HepG2 (cell line): ENCODE data around the gene CTNND1. TPM values are rescaled to one million over a fixed set of nuclear protein-coding genes. Genes with fewer than 3 reads are reported as not detected.

Experiments
- BRCA1 ChIP-seq: sonication (generic); formaldehyde crosslinking; IDR thresholded peaks from 2 replicates; pipeline ENCODE4 v1.4.0; 2020; ENCODE audit warnings: missing genetic modification reagents
- POLR2A ChIP-seq, 2 experiments: IDR thresholded peaks; 2 replicates each; pipeline ENCODE4 v1.6.1; 2011; ENCODE audit warnings: low read depth in 2 of 2, low read length in 2 of 2, mild to moderate bottlenecking in 1 of 2, moderate library complexity in 1 of 2; ENCODE audit not compliant: insufficient read depth in 1 of 2
- RARG ChIP-seq: sonication (generic); formaldehyde crosslinking; IDR thresholded peaks from 2 replicates; pipeline ENCODE4 v1.4.0; 2020; ENCODE audit warnings: low read depth, mild to moderate bottlenecking, missing genetic modification reagents
- SRSF1 ChIP-seq: fragments of 200-400 bp; formaldehyde crosslinking; optimal IDR thresholded peaks from 2 replicates; pipeline ENCODE3; 2017; ENCODE audit warnings: mild to moderate bottlenecking, low read depth, low read length, moderate library complexity
- XRCC5 ChIP-seq: fragments of 200-400 bp; formaldehyde crosslinking; optimal IDR thresholded peaks from 2 replicates; pipeline ENCODE3; 2017; ENCODE audit warnings: mild to moderate bottlenecking, low read length
- ZC3H4 ChIP-seq: sonication (generic); formaldehyde crosslinking; IDR thresholded peaks from 2 replicates; pipeline ENCODE4 v1.4.0; 2020; ENCODE audit warnings: missing genetic modification reagents, borderline replicate concordance
- ZIK1 ChIP-seq: sonication (generic); formaldehyde crosslinking; IDR thresholded peaks from 2 replicates; pipeline ENCODE4 v1.5.0; 2020; ENCODE audit warnings: mild to moderate bottlenecking, low read depth, missing genetic modification reagents, borderline replicate concordance
- ZKSCAN5 ChIP-seq: sonication (generic); formaldehyde crosslinking; IDR thresholded peaks from 2 replicates; pipeline ENCODE4 v1.5.1; 2020; ENCODE audit warnings: mild to moderate bottlenecking, missing genetic modification reagents
- ZNF207 ChIP-seq: fragments of 450-650 bp; IDR thresholded peaks from 2 replicates; pipeline ENCODE4 v1.6.1; 2016; ENCODE audit warnings: antibody characterized with exemption, borderline replicate concordance
- ZNF672 ChIP-seq: sonication (generic); formaldehyde crosslinking; IDR thresholded peaks from 2 replicates; pipeline ENCODE4 v1.8.1; 2022; ENCODE audit warnings: missing genetic modification reagents
- ZNF709 ChIP-seq: sonication (generic); formaldehyde crosslinking; IDR thresholded peaks from 2 replicates; pipeline ENCODE4 v1.5.0; 2020; ENCODE audit warnings: mild to moderate bottlenecking, missing genetic modification reagents
- ZNF773 ChIP-seq: sonication (generic); formaldehyde crosslinking; IDR thresholded peaks from 2 replicates; pipeline ENCODE4 v1.4.0; 2020; ENCODE audit warnings: missing genetic modification reagents, borderline replicate concordance
- polyA plus RNA-seq, 8 experiments: library from polyadenylated mRNA; depleted of rRNA in 3 of 8; stranded (reverse) in 7 of 8; unstranded in 1 of 8; fragments of >200 nt; fragmentation: Illumina TruSeq in 4 of 8; extraction: Trizol in 4 of 8; gene quantifications; 2 replicates each; pipeline versions ENCODE4 v1.2.1 to v1.2.3, GENCODE V29; 2011 to 2016; ENCODE audit warnings: low read depth in 4 of 8, missing spikeins in 1 of 8, mixed read lengths in 1 of 8; ENCODE audit not compliant: insufficient read depth in 1 of 8
- total RNA-seq, 5 experiments: library from RNA; depleted of rRNA; stranded (reverse); fragments of >200 nt; fragmentation: Illumina TruSeq; extraction: Trizol; gene quantifications; 2 replicates each; pipeline ENCODE4 v1.2.3, GENCODE V29; 2016; ENCODE audit warnings: low read depth in 1 of 5
- TF ChIP-seq, protein P1 (sequence below): sonication (generic); formaldehyde crosslinking; IDR thresholded peaks from 2 replicates; pipeline ENCODE4 v1.4.0; 2020; ENCODE audit warnings: mild to moderate bottlenecking, low read depth, missing genetic modification reagents
- TF ChIP-seq, protein P2 (sequence below): sonication (generic); formaldehyde crosslinking; IDR thresholded peaks from 2 replicates; pipeline ENCODE4 v1.5.0; 2020; ENCODE audit warnings: missing genetic modification reagents
- TF ChIP-seq, protein P3 (sequence below): sonication (generic); formaldehyde crosslinking; IDR thresholded peaks from 2 replicates; pipeline ENCODE4 v1.5.0; 2020; ENCODE audit warnings: mild to moderate bottlenecking, missing genetic modification reagents, borderline replicate concordance
- TF ChIP-seq, protein P4 (sequence below): sonication (generic); formaldehyde crosslinking; IDR thresholded peaks from 2 replicates; pipeline ENCODE4 v1.4.0; 2020; ENCODE audit warnings: missing genetic modification reagents, borderline replicate concordance
- TF ChIP-seq, protein P5 (sequence below): IDR thresholded peaks from 2 replicates; pipeline ENCODE4 v1.6.1; 2016; ENCODE audit warnings: missing compliant biosample characterization, missing genetic modification reagents, borderline replicate concordance
- TF ChIP-seq, protein P6 (sequence below): sonication (generic); formaldehyde crosslinking; IDR thresholded peaks from 2 replicates; pipeline ENCODE4 v1.8.1; 2023; ENCODE audit warnings: missing genetic modification reagents, inconsistent platforms, borderline replicate concordance

CTNND1 gene
- total and polyA plus RNA-seq, 2 of the 13 experiments (the other 11 are each of a cell fraction or from before 2014, with no cell fraction given) = 117 to 128 TPM

DNA sequence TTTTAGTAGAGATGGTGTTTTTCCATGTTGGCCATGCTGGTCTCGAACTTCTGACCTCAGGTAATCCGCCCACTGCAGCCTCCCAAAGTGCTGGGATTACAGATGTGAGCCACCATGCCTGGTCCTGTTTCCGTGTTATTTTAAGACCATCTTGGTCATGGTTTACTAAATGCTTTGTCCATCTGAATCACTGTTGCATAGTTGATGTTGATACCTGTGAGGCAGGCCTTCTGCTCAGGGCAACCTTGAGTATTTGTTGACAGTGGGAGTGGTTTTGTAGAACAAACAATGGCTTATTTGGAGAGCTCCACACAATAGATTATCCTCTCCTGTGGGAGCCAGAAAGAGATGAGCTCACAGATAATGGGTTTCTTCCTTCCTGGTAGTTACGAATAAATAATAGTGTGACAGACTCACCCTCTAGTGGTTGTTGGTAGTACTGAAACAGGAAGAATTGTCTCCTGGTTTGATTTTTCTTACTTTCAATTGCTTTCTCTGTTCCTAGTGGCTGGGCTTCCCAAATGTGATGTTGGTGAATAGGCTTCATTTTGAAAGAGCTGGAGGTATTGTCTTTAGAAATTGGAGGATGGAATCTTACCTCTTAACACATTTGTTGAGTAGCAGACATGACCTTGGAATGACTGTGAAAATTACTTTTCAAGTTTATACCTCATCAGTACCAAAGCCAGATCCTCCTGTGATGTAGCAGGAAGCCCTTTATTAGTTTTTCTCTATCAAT is 39.0 kb downstream of the CTNND1 start (continued):
- TF ChIP-seq, protein P1, sequence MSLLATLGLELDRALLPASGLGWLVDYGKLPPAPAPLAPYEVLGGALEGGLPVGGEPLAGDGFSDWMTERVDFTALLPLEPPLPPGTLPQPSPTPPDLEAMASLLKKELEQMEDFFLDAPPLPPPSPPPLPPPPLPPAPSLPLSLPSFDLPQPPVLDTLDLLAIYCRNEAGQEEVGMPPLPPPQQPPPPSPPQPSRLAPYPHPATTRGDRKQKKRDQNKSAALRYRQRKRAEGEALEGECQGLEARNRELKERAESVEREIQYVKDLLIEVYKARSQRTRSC = no peak
- TF ChIP-seq ZC3H4 (no peak), POLR2A (IDR thresholded peaks at IDR 0.05; ENCODE audit: insufficient read depth in 1 of 2, low read depth in 2 of 2, low read length in 2 of 2) (no peak), ZNF672 (CRISPR knock-in tag) (no peak), ZIK1 (CRISPR knock-in tag) (no peak), ZNF207 (no peak), SRSF1 (no peak), ZNF709 (CRISPR knock-in tag) (no peak; the same call in 1 of the 2 replicates), ZKSCAN5 (no peak), XRCC5 (peak; percentile 26), BRCA1 (CRISPR knock-in tag) (peak; percentile 44; the same call in 1 of the 2 replicates), ZNF773 (CRISPR knock-in tag) (no peak), RARG (CRISPR knock-in tag) (no peak)
- TF ChIP-seq, protein P2, sequence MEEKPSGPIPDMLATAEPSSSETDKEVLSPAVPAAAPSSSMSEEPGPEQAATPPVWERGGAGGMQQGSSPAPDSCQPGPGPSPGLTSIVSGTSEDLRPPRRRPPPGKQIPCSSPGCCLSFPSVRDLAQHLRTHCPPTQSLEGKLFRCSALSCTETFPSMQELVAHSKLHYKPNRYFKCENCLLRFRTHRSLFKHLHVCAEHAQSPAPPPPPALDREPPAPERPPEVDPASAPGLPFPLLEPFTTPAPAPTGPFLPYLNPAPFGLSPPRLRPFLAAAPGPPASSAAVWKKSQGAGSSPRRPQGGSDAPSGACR (CRISPR knock-in tag) = 0 out of 2 replicates have a peak, but pooled peaks have one; percentile 12
- TF ChIP-seq, protein P3, sequence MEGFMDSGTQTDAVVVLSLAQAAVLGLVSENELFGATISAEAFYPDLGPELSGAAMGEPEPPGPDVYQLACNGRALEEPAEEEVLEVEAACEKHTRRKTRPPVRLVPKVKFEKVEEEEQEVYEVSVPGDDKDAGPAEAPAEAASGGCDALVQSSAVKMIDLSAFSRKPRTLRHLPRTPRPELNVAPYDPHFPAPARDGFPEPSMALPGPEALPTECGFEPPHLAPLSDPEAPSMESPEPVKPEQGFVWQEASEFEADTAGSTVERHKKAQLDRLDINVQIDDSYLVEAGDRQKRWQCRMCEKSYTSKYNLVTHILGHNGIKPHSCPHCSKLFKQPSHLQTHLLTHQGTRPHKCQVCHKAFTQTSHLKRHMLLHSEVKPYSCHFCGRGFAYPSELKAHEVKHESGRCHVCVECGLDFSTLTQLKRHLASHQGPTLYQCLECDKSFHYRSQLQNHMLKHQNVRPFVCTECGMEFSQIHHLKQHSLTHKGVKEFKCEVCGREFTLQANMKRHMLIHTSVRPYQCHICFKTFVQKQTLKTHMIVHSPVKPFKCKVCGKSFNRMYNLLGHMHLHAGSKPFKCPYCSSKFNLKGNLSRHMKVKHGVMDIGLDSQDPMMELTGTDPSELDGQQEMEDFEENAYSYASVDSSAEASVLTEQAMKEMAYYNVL = peak; percentile 84; the same call in 1 of the 2 replicates
- TF ChIP-seq, protein P4, sequence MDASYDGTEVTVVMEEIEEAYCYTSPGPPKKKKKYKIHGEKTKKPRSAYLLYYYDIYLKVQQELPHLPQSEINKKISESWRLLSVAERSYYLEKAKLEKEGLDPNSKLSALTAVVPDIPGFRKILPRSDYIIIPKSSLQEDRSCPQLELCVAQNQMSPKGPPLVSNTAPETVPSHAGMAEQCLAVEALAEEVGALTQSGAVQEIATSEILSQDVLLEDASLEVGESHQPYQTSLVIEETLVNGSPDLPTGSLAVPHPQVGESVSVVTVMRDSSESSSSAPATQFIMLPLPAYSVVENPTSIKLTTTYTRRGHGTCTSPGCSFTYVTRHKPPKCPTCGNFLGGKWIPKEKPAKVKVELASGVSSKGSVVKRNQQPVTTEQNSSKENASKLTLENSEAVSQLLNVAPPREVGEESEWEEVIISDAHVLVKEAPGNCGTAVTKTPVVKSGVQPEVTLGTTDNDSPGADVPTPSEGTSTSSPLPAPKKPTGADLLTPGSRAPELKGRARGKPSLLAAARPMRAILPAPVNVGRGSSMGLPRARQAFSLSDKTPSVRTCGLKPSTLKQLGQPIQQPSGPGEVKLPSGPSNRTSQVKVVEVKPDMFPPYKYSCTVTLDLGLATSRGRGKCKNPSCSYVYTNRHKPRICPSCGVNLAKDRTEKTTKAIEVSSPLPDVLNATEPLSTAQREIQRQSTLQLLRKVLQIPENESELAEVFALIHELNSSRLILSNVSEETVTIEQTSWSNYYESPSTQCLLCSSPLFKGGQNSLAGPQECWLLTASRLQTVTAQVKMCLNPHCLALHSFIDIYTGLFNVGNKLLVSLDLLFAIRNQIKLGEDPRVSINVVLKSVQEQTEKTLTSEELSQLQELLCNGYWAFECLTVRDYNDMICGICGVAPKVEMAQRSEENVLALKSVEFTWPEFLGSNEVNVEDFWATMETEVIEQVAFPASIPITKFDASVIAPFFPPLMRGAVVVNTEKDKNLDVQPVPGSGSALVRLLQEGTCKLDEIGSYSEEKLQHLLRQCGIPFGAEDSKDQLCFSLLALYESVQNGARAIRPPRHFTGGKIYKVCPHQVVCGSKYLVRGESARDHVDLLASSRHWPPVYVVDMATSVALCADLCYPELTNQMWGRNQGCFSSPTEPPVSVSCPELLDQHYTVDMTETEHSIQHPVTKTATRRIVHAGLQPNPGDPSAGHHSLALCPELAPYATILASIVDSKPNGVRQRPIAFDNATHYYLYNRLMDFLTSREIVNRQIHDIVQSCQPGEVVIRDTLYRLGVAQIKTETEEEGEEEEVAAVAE (CRISPR knock-in tag) = peak; percentile 94; the same call in 1 of the 2 replicates
- TF ChIP-seq, protein P5, sequence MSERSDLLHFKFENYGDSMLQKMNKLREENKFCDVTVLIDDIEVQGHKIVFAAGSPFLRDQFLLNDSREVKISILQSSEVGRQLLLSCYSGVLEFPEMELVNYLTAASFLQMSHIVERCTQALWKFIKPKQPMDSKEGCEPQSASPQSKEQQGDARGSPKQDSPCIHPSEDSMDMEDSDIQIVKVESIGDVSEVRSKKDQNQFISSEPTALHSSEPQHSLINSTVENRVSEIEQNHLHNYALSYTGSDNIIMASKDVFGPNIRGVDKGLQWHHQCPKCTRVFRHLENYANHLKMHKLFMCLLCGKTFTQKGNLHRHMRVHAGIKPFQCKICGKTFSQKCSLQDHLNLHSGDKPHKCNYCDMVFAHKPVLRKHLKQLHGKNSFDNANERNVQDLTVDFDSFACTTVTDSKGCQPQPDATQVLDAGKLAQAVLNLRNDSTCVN (CRISPR knock-in tag) = no peak
- TF ChIP-seq, protein P6, sequence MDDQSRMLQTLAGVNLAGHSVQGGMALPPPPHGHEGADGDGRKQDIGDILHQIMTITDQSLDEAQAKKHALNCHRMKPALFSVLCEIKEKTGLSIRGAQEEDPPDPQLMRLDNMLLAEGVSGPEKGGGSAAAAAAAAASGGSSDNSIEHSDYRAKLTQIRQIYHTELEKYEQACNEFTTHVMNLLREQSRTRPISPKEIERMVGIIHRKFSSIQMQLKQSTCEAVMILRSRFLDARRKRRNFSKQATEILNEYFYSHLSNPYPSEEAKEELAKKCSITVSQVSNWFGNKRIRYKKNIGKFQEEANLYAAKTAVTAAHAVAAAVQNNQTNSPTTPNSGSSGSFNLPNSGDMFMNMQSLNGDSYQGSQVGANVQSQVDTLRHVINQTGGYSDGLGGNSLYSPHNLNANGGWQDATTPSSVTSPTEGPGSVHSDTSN (CRISPR knock-in tag) = no peak
